ENCODE data around the gene NR3C2.

DNA sequence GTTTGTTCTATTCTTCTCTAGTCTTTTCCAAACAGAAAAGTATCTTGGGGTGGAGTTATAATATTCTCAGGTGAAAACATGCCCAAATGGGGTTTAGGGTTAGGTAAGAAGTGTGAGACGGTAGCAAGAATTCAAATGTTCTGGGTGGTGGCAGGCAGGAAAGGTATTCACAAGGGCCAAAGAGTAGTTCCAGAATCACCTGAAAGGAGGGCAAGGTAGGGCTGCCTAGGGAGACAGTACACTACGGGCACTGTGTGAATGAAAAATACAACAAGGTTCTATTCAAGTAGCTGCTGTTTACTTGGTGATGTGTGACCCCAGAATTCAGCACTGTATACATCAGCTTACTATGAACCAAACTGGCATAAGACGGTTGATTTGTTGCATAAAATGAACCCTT, 51.9 kb downstream of the NR3C2 start:
- TF ChIP-seq, protein P1, sequence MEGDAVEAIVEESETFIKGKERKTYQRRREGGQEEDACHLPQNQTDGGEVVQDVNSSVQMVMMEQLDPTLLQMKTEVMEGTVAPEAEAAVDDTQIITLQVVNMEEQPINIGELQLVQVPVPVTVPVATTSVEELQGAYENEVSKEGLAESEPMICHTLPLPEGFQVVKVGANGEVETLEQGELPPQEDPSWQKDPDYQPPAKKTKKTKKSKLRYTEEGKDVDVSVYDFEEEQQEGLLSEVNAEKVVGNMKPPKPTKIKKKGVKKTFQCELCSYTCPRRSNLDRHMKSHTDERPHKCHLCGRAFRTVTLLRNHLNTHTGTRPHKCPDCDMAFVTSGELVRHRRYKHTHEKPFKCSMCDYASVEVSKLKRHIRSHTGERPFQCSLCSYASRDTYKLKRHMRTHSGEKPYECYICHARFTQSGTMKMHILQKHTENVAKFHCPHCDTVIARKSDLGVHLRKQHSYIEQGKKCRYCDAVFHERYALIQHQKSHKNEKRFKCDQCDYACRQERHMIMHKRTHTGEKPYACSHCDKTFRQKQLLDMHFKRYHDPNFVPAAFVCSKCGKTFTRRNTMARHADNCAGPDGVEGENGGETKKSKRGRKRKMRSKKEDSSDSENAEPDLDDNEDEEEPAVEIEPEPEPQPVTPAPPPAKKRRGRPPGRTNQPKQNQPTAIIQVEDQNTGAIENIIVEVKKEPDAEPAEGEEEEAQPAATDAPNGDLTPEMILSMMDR (IDR thresholded peaks at IDR 0.05; ENCODE audit: insufficient read depth, low read length, poor library complexity, severe bottlenecking): no peak
- no peak for TF ChIP-seq EZH2phosphoT487 (conservative IDR thresholded peaks at IDR 0.05; ENCODE audit: low read length)
